SJSA1 (cell line): Measurements from ENCODE around the gene SPAG5. TPM values are rescaled to one million over a fixed set of nuclear protein-coding genes. Genes with fewer than 3 reads are reported as not detected.
A peak's percentile ranks its signal among the peaks of the same experiment; 100 is the strongest.

ENCODE experiments used
- DNase-seq, 2 experiments: peaks; one replicate each; pipeline ENCODE4 v3.0.0-alpha.2; 2015 to 2020; ENCODE audit warnings: low spot score in 2 of 2, low read depth in 1 of 2
- H3K27ac ChIP-seq: fragments of 250-450 bp; sonication (Bioruptor Pico); 2 replicates; pipeline ENCODE4 v1.5.1; 2020; ENCODE audit warnings: mild to moderate bottlenecking, moderate library complexity
- H3K27me3 ChIP-seq: fragments of 250-450 bp; sonication (Bioruptor Pico); replicated peaks from 2 replicates; pipeline ENCODE4 v1.5.1; 2020; ENCODE audit warnings: mild to moderate bottlenecking, moderate library complexity
- H3K36me3 ChIP-seq: fragments of 250-450 bp; sonication (Bioruptor Pico); 2 replicates; pipeline ENCODE4 v1.5.1; 2020; ENCODE audit warnings: mild to moderate bottlenecking
- H3K4me1 ChIP-seq: fragments of 250-450 bp; sonication (Bioruptor Pico); replicated peaks from 2 replicates; pipeline ENCODE4 v1.6.1; 2021; ENCODE audit warnings: mild to moderate bottlenecking
- H3K4me3 ChIP-seq: fragments of 250-450 bp; sonication (Bioruptor Pico); 2 replicates; pipeline ENCODE4 v1.5.1; 2020; ENCODE audit warnings: mild to moderate bottlenecking
- H3K9me3 ChIP-seq: fragments of 250-450 bp; sonication (Bioruptor Pico); replicated peaks from 2 replicates; pipeline ENCODE4 v1.5.1; 2020; ENCODE audit warnings: mild to moderate bottlenecking
- total RNA-seq: library from RNA; depleted of rRNA; stranded (reverse); fragments of >200 nt; shearing (Covaris generic); gene quantifications from 2 replicates; pipeline ENCODE4 v1.2.3, GENCODE V29; 2014

SPAG5 gene
- total RNA-seq, 1 experiment from 2014 or later, result 108 TPM

GRCh38 chr17:28572259-28573039 lies 26.4 kb downstream of the SPAG5 start:
- Histone ChIP-seq H3K9me3 (no peaks in the 10 kb centered on the region), H3K36me3 (peaks cover 34% of the 10 kb centered on the region), H3K4me1 (peaks cover 16% of the 10 kb centered on the region), H3K27ac (no peak overlapping the region; the same call in 1 of the 2 replicates), H3K27me3 (no peaks in the 10 kb centered on the region), H3K4me3 (peak overlapping the region; percentile 70; the same call in 1 of the 2 replicates)
- DNase-seq, result no peak

DNA sequence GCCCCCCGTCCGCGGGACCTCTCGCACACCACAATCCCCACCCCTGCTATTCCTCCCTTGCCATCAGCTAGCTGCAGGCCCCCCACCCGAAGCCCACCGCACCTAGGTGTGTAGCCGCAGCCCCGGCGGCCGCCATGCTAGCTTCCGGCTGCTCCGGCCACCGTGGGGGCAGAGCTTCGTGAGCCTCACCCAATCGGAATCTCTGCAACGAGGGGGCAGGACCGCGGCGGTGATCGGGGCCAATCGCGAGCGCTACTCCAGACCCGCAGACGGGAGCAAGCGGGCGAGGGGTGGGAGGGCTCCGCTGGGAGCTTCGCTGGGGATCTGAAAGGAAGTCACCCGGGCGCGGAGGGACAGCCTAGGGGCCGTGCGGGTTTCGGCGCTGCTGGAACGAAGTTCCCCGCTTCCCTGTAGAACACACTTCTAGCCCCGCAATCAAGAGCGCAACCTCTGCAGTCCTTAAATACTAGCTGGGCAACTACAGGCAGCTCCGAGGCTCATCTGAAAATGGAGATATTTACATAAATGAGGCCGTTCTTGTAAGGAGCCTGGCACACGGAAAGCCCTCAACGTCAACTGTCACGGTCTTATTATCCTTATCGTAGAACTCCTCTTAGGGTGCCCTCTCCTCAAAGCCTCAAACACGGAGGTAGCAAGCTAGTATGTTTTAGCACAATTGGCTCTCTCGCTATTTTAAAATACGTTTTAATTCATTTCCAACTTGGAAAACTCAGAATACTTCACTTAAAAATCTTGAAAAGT lies 27.3 kb downstream of the SPAG5 start, which contains the start of gene PIGS:
Gene PIGS, minus strand, starts transcription at position 164 of the 762 bp plus-strand sequence. Its CDS starts 28 bp downstream, at position 136.
- peak; percentile 85 to 96 for DNase-seq
- Histone ChIP-seq H3K36me3 (peaks cover 31% of the 10 kb centered on the region), H3K4me3 (peak within 1 kb of the TSS; percentile 70), H3K9me3 (no peaks in the 10 kb centered on the region), H3K27ac (peak within 1 kb of the TSS; percentile 32), H3K4me1 (peaks cover 10% of the 10 kb centered on the region), H3K27me3 (no peaks in the 10 kb centered on the region)

GRCh38 chr17:28570716-28571360 lies 28.0 kb downstream of the SPAG5 start:
- peak in 1 of 2 experiments; percentile 26 for DNase-seq
- no peaks in the 10 kb centered on the region for H3K27me3 ChIP-seq
- H3K36me3 ChIP-seq, result peaks cover 29% of the 10 kb centered on the region
- peaks cover 10% of the 10 kb centered on the region for H3K4me1 ChIP-seq
- H3K27ac ChIP-seq, result peak overlapping the region; percentile 18; the same call in 1 of the 2 replicates
- peak overlapping the region; percentile 70 for H3K4me3 ChIP-seq
- no peaks in the 10 kb centered on the region for H3K9me3 ChIP-seq

GRCh38 chr17:28569446-28569845 lies 29.4 kb downstream of the SPAG5 start:
- Histone ChIP-seq H3K36me3 (peaks cover 20% of the 10 kb centered on the region), H3K4me3 (no peak overlapping the region), H3K4me1 (peaks cover 10% of the 10 kb centered on the region), H3K9me3 (no peaks in the 10 kb centered on the region), H3K27ac (no peak overlapping the region), H3K27me3 (no peaks in the 10 kb centered on the region)
- no peak for DNase-seq

DNA sequence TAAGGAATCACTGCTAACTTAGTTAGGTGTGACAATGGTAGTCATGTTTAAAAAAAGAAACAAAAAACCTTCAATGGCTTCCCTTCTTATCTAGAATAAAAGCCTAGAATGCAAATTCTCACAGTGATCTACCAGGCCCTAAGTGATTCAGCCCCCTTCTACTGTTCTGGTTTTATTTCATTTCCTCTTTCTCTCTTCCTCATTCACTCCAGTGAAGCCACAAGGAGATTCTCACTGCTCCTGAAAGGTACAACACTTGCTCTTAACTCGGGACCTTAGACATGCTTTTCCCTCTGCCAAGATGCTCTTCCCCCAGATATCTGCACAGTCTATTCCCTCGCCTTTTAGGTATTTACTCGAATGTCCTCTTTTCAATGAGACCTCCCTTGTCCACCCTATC lies 31.2 kb downstream of the SPAG5 start:
- H3K36me3 ChIP-seq, result peaks cover 28% of the 10 kb centered on the region
- H3K27ac ChIP-seq, result no peak overlapping the region
- no peaks in the 10 kb centered on the region for H3K27me3 ChIP-seq
- H3K4me3 ChIP-seq, result no peak overlapping the region
- peaks cover 17% of the 10 kb centered on the region for H3K4me1 ChIP-seq
- H3K9me3 ChIP-seq, result no peaks in the 10 kb centered on the region
- no peak for DNase-seq

DNA sequence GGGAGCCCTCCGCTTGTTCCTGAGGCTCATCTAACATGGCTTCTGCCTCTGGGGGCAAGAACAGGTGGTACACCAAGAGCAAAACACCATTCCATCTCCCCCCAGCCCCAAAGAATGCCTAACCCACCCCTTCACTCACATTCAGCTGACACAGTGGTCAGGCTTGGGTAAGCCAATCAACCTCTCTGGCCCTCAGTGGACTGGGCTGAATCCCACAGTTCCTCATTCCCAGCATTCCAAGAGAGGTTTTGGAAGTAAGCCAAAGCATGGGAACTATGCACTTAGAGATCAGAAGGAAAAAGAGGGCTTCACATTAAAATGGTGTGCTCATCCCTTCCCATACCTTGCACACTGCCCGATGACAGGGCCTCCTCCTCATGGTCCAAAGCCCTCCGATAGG lies 35.4 kb downstream of the SPAG5 start:
- H3K9me3 ChIP-seq, result no peaks in the 10 kb centered on the region
- DNase-seq, result peak in 1 of 2 experiments; percentile 62
- H3K4me1 ChIP-seq, result peaks cover 8% of the 10 kb centered on the region
- no peak overlapping the region for H3K27ac ChIP-seq
- H3K27me3 ChIP-seq, result no peaks in the 10 kb centered on the region
- H3K4me3 ChIP-seq, result no peak overlapping the region
- H3K36me3 ChIP-seq, result peaks cover 52% of the 10 kb centered on the region

GRCh38 chr17:28555022-28555421 lies 43.8 kb downstream of the SPAG5 start:
- Histone ChIP-seq H3K36me3 (peaks cover 66% of the 10 kb centered on the region), H3K4me1 (peaks cover 8% of the 10 kb centered on the region), H3K27me3 (no peaks in the 10 kb centered on the region), H3K4me3 (no peak overlapping the region), H3K27ac (no peak overlapping the region), H3K9me3 (no peaks in the 10 kb centered on the region)
- no peak for DNase-seq

DNA sequence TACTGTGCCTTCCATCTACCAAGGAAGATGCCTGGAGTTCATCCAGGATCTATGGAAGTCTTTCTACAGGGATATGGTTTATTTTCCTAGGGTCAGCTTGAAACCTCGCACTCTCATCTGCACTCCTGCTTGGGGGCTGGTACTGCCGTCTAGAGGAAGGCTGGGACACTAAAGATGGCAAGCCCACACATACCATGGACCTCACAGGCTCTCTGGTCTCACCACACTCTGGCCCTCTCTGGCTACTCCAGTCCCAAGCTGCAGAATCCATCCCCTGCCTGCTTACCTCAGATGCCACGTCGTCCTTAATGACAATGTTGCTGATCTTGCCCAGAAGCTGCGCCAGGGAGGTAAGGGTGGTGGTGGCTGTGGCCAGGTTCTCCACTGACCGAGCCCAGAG lies 44.3 kb downstream of the SPAG5 start:
- Histone ChIP-seq H3K4me3 (no peak overlapping the region), H3K4me1 (peaks cover 8% of the 10 kb centered on the region), H3K27me3 (no peaks in the 10 kb centered on the region), H3K9me3 (no peaks in the 10 kb centered on the region), H3K36me3 (peaks cover 61% of the 10 kb centered on the region), H3K27ac (no peak overlapping the region)
- DNase-seq, result no peak

DNA sequence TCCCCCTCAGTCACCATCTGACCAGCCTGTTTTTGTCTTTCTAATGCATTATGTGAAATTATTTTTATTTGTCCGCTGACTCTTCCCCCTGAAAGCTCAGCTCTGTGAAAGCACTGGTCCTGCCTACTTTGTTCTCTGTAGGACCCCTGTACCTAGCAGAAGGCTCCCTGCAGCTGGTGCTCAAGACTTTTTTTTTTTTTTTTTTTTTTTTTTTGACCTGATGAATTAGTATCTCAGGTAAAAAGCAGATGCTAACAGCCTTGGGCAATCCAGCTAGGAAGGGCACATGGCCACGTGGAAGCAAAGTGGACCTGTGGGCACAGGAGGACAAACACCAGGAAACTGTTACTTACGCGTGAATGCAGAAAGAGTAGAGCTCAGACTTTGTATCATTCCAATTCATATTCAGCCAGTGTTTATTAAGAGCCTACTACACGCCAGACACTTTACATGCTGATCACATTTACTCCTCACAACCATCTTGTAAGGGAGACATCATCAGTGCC lies 45.8 kb downstream of the SPAG5 start:
- Histone ChIP-seq H3K4me3 (peak overlapping the region; percentile 95), H3K9me3 (no peaks in the 10 kb centered on the region), H3K27me3 (no peaks in the 10 kb centered on the region), H3K27ac (no peak overlapping the region), H3K4me1 (peaks cover 8% of the 10 kb centered on the region), H3K36me3 (peaks cover 50% of the 10 kb centered on the region)
- DNase-seq, result no peak

DNA sequence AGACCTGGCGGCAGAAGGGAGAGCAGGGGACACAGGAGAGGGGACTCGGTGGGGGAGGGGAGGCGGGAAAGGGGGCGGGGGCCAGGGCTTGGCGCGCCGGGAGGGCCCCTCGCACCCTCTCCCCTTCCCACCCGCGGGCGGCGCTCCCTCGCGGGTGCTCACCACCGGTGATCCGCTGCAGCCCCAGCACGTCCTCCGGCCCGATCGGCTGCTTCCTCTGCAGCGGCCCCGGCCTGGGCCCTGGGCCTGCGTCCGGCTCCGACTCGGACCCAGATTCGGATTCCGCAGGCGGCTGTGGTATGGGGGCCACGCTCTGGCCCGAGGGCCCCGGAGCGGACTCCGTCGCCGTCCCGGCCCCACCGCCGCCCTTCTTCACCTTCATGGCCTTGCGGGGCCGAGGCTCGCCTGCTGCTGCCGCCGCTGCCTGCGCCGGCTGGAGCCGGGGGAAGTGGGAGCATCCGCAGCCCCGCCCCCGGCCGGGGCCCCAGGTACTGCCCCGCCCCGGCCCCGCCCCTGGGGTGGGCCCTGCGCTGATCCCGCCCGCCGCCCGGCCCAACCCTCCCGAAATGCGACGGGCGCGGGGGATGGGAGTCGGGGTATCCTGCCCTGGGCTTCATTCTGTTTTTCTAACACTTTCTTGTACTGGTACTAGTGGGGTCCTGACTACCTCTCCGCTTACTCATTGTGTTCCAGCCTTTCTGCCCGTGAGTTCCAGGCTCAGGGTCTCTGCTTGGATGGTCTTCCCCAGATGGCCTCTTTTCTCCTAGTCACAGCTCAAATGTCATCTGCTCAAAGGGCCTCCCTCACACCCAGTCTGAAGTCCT lies 46.4 kb downstream of the SPAG5 start, which contains the start of gene UNC119:
Gene UNC119, minus strand, starts transcription at position 449 of the 824 bp plus-strand sequence. Its CDS starts 67 bp downstream, at position 382.
- no peaks in the 10 kb centered on the region for H3K9me3 ChIP-seq
- H3K36me3 ChIP-seq, result peaks cover 45% of the 10 kb centered on the region
- no peaks in the 10 kb centered on the region for H3K27me3 ChIP-seq
- peaks cover 8% of the 10 kb centered on the region for H3K4me1 ChIP-seq
- peak; percentile 68 to 69 for DNase-seq
- peak within 1 kb of the TSS; percentile 95 for H3K4me3 ChIP-seq
- H3K27ac ChIP-seq, result no peak within 1 kb of the TSS

GRCh38 chr17:28551421-28552175 lies 47.2 kb downstream of the SPAG5 start:
- Histone ChIP-seq H3K36me3 (peaks cover 45% of the 10 kb centered on the region), H3K9me3 (no peaks in the 10 kb centered on the region), H3K27me3 (no peaks in the 10 kb centered on the region), H3K4me1 (peaks cover 8% of the 10 kb centered on the region), H3K27ac (no peak overlapping the region), H3K4me3 (peak overlapping the region; percentile 95)
- DNase-seq, result peak in 1 of 2 experiments; percentile 21

GRCh38 chr17:28550858-28551257 lies 48.0 kb downstream of the SPAG5 start:
- no peak overlapping the region for H3K27ac ChIP-seq
- H3K36me3 ChIP-seq, result peaks cover 41% of the 10 kb centered on the region
- H3K9me3 ChIP-seq, result no peaks in the 10 kb centered on the region
- no peak for DNase-seq
- H3K4me1 ChIP-seq, result peaks cover 8% of the 10 kb centered on the region
- H3K4me3 ChIP-seq, result no peak overlapping the region
- no peaks in the 10 kb centered on the region for H3K27me3 ChIP-seq
